Chondrocyte (in vitro differentiated cells): Measurements from ENCODE around the gene LAPTM4A. TPM values are rescaled to one million over a fixed set of nuclear protein-coding genes. Genes with fewer than 3 reads are reported as not detected.

Source experiments
- DNase-seq: peaks from one replicate; pipeline ENCODE4 v3.0.0; 2021; ENCODE audit warnings: mixed read lengths, low spot score
- H3K27ac Mint-ChIP-seq: one replicate; pipeline ENCODE4 v1.8.0; 2021; ENCODE audit warnings: mild to moderate bottlenecking, moderate library complexity, mixed read lengths; ENCODE audit not compliant: unreplicated experiment
- H3K27me3 Mint-ChIP-seq: 2 replicates; pipeline ENCODE4 v1.8.0; 2021; ENCODE audit warnings: low read depth, mixed read lengths
- H3K36me3 Mint-ChIP-seq: 2 replicates; pipeline ENCODE4 v1.8.0; 2021; ENCODE audit warnings: low read depth, mixed read lengths
- H3K4me1 Mint-ChIP-seq: 2 replicates; pipeline ENCODE4 v1.8.0; 2021; ENCODE audit warnings: low read depth, mild to moderate bottlenecking, mixed read lengths
- H3K4me3 Mint-ChIP-seq: one replicate; pipeline ENCODE4 v1.8.0; 2021; ENCODE audit warnings: mild to moderate bottlenecking, moderate library complexity, mixed read lengths; ENCODE audit not compliant: unreplicated experiment
- H3K9me3 Mint-ChIP-seq: 2 replicates; pipeline ENCODE4 v1.8.0; 2021; ENCODE audit warnings: low read depth, mixed read lengths
- CTCF ChIP-seq: fragments of 200-600 bp; sonication (generic); IDR thresholded peaks from 2 replicates; pipeline ENCODE4 v1.5.0; 2021; ENCODE audit warnings: antibody characterized with exemption, mild to moderate bottlenecking, moderate library complexity
- total RNA-seq: library from RNA; stranded (reverse); gene quantifications from 3 replicates; pipeline ENCODE4 v1.2.1, GENCODE V29; 2021

LAPTM4A gene
- total RNA-seq, 1 donor from 2014 or later = 404 TPM

GRCh38 chr2:19990416-19990728, 61.1 kb downstream of the LAPTM4A start:
- TF ChIP-seq CTCF = no peak
- Mint-ChIP-seq H3K36me3 (peaks cover 3% of the 10 kb centered on the region), H3K27me3 (no peaks in the 10 kb centered on the region), H3K27ac (peak overlapping the region; percentile 86), H3K4me3 (peak overlapping the region; percentile 84), H3K4me1 (peaks cover 25% of the 10 kb centered on the region), H3K9me3 (no peaks in the 10 kb centered on the region)
- DNase-seq = no peak

GRCh38 chr2:19989667-19990415, 61.6 kb downstream of the LAPTM4A start, which contains the start of gene WDR35:
Gene WDR35, minus strand, starts transcription at chr2:19990105. Its CDS starts 90 bp downstream, at chr2:19990015.
- peak within 1 kb of the TSS; percentile 86 for H3K27ac Mint-ChIP-seq
- no peaks in the 10 kb centered on the region for H3K27me3 Mint-ChIP-seq
- DNase-seq = peak; percentile 95
- peak within 1 kb of the TSS; percentile 84 for H3K4me3 Mint-ChIP-seq
- peaks cover 25% of the 10 kb centered on the region for H3K4me1 Mint-ChIP-seq
- no peaks in the 10 kb centered on the region for H3K9me3 Mint-ChIP-seq
- H3K36me3 Mint-ChIP-seq = peaks cover 3% of the 10 kb centered on the region
- no peak for TF ChIP-seq CTCF

GRCh38 chr2:19989342-19989666, 62.1 kb downstream of the LAPTM4A start:
- no peak for TF ChIP-seq CTCF
- DNase-seq = no peak
- H3K4me3 Mint-ChIP-seq = peak overlapping the region; percentile 84
- H3K27ac Mint-ChIP-seq = peak overlapping the region; percentile 86
- peaks cover 3% of the 10 kb centered on the region for H3K36me3 Mint-ChIP-seq
- H3K27me3 Mint-ChIP-seq = no peaks in the 10 kb centered on the region
- H3K4me1 Mint-ChIP-seq = peaks cover 25% of the 10 kb centered on the region
- no peaks in the 10 kb centered on the region for H3K9me3 Mint-ChIP-seq

- H3K36me3 Mint-ChIP-seq = peaks cover 3% of the 10 kb centered on the region
Observed at GRCh38 chr2:19988600-19988999, 62.8 kb downstream of the LAPTM4A start.

GRCh38 chr2:19987936-19988335, 63.5 kb downstream of the LAPTM4A start:
- Mint-ChIP-seq H3K27ac (no peak overlapping the region), H3K36me3 (peaks cover 3% of the 10 kb centered on the region), H3K27me3 (no peaks in the 10 kb centered on the region), H3K9me3 (no peaks in the 10 kb centered on the region), H3K4me3 (no peak overlapping the region), H3K4me1 (peaks cover 25% of the 10 kb centered on the region)
- no peak for DNase-seq
- TF ChIP-seq CTCF = no peak

More at GRCh38 chr2:19988600-19988999, 62.8 kb downstream of the LAPTM4A start:
- no peaks in the 10 kb centered on the region for H3K27me3 Mint-ChIP-seq
- peaks cover 25% of the 10 kb centered on the region for H3K4me1 Mint-ChIP-seq
- no peaks in the 10 kb centered on the region for H3K9me3 Mint-ChIP-seq
- DNase-seq = no peak
- peak overlapping the region; percentile 86 for H3K27ac Mint-ChIP-seq
- no peak for TF ChIP-seq CTCF
- H3K4me3 Mint-ChIP-seq = peak overlapping the region; percentile 84

Other genes with a start within 250 kb of the LAPTM4A start
- 5.8 to 8.0 TPM (median 6.7 TPM) in 3 replicates for gene TTC32, start 149.6 kb downstream of the LAPTM4A start, total RNA-seq
- 4.6 to 9.6 TPM (median 4.9 TPM) in 3 replicates for gene WDR35, start 61.5 kb downstream of the LAPTM4A start, total RNA-seq
- gene MATN3, start 39.0 kb downstream of the LAPTM4A start, total RNA-seq = 17.0 to 17.7 TPM (median 17.0 TPM) in 3 replicates
- 11.4 to 13.2 TPM (median 12.6 TPM) in 3 replicates for gene SDC1, start 173.5 kb upstream of the LAPTM4A start, total RNA-seq